ENCODE data around the gene MUC5B.

Gene MUC5B

DNA sequence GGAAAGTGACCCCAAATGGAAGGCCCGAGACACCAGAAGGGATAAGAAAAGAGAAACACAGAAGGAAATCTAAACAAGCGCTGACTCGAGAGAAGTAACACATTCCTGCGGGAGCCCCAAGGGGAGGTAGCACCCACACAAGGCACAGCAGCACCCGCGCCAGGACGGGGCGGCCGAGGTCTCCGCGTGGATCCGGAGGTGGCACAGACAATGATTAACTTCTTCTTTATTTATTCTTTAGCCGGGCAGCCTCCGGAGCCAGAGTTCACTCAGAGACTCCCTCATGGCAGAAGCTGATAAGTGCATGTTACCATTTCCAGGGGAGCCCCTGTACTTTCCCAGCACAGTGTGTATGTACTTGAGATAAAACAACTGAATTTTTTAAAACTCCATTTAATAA lies 81.5 kb downstream of the MUC5B start:
- no peak overlapping the region for H3K4me3 ChIP-seq (ENCODE audit: low read depth, low read length)
- TF ChIP-seq CTCF (IDR thresholded peaks at IDR 0.05; ENCODE audit: borderline replicate concordance, insufficient read depth, low read depth, low read length) = no peak

- H3K4me3 ChIP-seq (ENCODE audit: low read depth, low read length) = no peak overlapping the region
- TF ChIP-seq CTCF (IDR thresholded peaks at IDR 0.05; ENCODE audit: borderline replicate concordance, insufficient read depth, low read depth, low read length) = no peak
These were observed 82.2 kb downstream of the MUC5B start for GRCh38 chr11:1305063-1305495.

DNA sequence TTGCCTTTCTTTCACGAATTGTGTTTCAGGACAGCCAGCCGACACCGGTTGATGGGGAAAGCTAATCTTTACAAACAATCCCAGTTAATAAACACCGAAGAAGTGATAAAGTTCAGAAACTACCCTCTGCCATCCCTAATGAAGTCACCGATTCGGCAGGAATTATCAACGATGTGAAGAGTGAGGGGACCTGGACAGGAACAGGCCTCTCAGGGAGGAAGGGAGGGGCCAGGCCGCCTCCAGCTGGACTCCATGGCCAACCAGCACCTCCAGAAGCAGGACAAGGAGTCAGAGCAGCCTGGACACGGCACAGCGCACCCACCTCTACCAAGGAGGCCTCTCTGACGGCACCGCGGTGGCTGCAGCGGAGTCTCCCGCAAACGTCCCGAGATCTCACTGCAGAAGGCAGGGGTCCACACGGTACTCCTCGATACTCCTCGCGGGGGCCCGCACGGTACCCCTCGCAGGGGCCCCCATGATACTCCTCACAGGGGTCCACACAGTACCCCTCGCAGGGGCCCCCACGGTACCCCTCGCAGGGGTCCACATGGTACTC lies 82.7 kb downstream of the MUC5B start:
- H3K4me3 ChIP-seq (ENCODE audit: low read depth, low read length) = no peak overlapping the region
- no peak for TF ChIP-seq CTCF (IDR thresholded peaks at IDR 0.05; ENCODE audit: borderline replicate concordance, insufficient read depth, low read depth, low read length)

- TF ChIP-seq CTCF (IDR thresholded peaks at IDR 0.05; ENCODE audit: borderline replicate concordance, insufficient read depth, low read depth, low read length) = no peak
- no peak overlapping the region for H3K4me3 ChIP-seq (ENCODE audit: low read depth, low read length)
These were observed 83.6 kb downstream of the MUC5B start for GRCh38 chr11:1306186-1307162.

DNA sequence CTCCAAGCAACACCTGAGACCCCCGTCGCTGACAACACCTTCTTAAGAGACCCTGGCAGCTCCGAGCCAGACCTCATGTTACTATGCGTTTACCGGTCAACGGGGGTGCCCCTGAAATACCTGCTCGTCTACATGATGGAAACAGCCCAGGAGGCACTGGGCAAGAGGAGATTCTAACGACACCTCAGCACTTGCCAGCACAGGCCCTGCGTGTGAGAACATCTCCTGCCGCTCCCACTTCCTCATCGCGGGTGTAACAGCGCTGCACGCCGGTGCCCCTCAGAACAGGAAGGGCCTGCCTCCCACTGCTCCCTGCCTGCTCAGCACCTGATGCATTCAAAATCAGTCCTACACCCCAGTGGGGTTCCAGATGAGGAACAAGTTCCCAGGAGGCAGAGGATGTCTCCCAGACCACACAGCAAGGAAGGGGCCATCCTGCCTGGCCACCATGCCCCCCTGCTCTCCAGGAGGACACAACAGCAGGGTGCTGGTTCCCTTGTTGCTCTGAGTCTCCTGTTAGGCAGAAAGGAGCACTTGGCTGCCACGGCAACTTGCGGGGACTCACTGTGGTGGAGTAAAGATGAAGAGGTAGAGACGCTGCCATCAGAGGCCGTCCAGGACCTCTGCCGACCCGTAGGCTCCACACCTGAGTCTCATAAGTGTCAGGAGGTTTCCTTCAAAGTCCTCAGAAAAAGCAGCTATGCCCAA lies 84.5 kb downstream of the MUC5B start:
- no peak overlapping the region for H3K4me3 ChIP-seq (ENCODE audit: low read depth, low read length)
- no peak for TF ChIP-seq CTCF (IDR thresholded peaks at IDR 0.05; ENCODE audit: borderline replicate concordance, insufficient read depth, low read depth, low read length)

GRCh38 chr11:1307998-1308742 lies 85.3 kb downstream of the MUC5B start:
- TF ChIP-seq CTCF (IDR thresholded peaks at IDR 0.05; ENCODE audit: borderline replicate concordance, insufficient read depth, low read depth, low read length) = no peak
- H3K4me3 ChIP-seq (ENCODE audit: low read depth, low read length) = no peak overlapping the region
